ENCODE measurements around the gene B4GALT5.
"Not testable (repeated sequence)": the region's sequence is repeated elsewhere in the genome, so short reads cannot be mapped to it uniquely, and the experiment has no call there.

B4GALT5 gene

DNA sequence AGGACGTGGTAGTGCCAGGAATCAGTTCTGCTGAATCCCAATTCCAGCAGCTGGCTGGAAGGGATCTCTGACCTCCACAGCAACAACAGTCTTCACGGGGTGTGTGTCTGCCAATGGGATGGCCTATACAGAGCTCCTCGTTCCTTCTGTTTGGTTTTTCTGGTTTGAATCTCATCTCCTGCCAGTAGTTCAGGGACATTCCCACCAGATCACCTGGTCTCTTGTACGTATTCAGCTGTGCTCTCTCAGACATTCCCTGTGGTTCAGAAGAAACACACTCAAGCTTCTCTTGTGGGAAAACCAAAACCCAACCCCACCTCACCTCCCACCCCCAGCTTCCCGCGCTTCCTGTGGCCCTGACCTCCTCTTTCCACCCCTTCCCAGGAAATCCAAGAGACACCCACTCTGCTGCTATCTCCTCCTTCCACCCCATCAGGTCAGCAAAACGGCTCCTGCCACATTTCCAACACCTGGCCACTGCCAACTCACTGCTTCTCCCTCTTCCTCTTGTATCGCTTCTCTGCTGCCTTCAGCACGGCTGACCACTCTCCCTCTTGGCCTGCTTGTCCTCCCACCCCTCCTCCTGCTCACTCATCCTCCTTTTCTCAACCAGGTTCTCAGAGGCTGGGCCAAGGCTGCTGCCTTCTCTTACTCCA lies 82.5 kb downstream of the B4GALT5 start:
- DNase-seq (ENCODE audit: low read depth in 3 of 3, low spot score in 1 of 3) = no peak

GRCh38 chr20:49630396-49630951 lies 83.2 kb downstream of the B4GALT5 start:
- DNase-seq (ENCODE audit: low read depth in 3 of 3, low spot score in 1 of 3) = no peak

DNA sequence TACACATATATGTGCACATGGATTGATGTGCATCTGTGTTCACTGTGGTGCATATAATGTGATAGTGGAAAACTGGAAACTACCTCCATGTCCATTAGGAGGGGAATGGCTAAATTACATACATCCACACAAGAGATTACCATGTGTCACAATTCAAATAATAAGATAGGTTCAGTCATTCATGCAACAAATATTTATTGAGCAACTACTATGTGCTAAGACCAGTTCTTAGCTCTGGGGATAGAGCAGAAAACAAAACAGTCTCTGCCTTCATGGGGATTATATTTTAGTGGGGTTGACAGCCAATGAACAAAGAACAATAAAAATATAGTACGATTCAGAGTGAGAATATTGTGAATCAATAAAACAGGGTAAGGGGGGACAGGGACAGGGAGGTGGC lies 84.1 kb downstream of the B4GALT5 start:
- DNase-seq (ENCODE audit: low read depth in 3 of 3, low spot score in 1 of 3) = no peak

GRCh38 chr20:49628280-49628679 lies 85.4 kb downstream of the B4GALT5 start:
- DNase-seq (ENCODE audit: low read depth in 3 of 3, low spot score in 1 of 3) = not testable (repeated sequence)

GRCh38 chr20:49627329-49627761 lies 86.3 kb downstream of the B4GALT5 start:
- no peak for DNase-seq (ENCODE audit: low read depth in 3 of 3, low spot score in 1 of 3)

GRCh38 chr20:49624988-49625387 lies 88.7 kb downstream of the B4GALT5 start:
- not testable (repeated sequence) for DNase-seq (ENCODE audit: low read depth in 3 of 3, low spot score in 1 of 3)

GRCh38 chr20:49624317-49624716 lies 89.4 kb downstream of the B4GALT5 start:
- no peak for DNase-seq (ENCODE audit: low read depth in 3 of 3, low spot score in 1 of 3)

DNA sequence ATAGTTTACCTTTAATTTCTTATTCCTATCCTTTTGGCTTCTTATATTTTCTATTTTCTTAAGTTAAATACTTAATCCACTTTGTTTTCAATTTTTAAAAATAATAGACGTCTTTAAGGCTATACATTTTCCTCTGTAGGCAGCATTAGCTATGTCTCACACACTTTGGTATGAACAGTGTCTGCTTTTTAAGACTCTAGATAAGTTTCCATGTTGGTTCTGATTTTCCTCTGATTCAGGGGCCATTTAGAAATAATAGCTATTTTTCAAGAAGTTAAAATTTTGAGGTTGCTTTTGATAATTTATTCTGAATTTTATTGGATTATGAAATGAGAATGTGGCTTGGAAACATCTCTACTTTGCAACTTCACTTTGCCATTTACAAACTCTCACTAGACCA lies 91.4 kb downstream of the B4GALT5 start:
- DNase-seq (ENCODE audit: low read depth in 3 of 3, low spot score in 1 of 3) = no peak

DNA sequence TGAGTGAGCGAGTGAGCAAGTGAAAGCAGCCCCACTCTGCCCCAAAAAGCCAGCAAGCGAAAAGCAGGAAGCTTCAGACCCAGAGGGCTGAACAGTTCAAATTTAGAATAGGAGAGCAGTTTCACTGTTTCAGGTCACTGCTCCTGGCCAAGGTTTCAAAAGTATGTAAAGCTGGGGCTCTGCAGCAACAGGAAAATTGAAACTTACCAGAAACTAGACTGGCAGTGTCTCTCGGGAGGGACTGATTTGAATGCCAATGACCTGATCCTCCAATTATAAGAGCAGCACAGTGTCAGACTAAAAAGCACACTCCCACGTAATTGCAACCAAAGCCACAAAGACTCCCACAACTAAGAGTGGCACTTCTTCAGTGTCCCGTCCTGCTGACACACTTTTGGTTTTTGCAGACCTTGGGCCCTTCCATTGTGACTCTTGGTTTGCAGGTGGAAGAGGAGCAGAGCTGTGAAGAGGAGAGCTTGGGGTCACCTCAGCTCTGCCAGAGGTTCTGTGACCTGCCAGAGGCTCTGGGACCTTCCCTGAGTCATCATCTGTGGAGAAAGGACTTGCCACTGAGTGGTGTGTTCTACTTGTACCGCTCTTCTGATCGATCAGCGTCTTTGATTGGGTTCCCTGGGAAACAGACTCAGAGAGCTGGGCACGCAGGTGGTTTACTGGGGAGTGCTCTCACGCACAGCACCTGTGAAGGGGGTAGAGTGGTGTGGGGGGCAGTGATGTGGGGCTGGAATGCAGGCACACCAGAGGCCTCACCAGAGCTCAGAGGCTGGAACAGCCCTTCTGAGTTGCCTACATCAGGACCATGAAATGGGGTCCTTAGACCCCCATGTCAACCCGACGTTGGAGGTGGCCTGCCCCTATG lies 93.1 kb downstream of the B4GALT5 start:
- DNase-seq (ENCODE audit: low read depth in 3 of 3, low spot score in 1 of 3) = no peak

DNA sequence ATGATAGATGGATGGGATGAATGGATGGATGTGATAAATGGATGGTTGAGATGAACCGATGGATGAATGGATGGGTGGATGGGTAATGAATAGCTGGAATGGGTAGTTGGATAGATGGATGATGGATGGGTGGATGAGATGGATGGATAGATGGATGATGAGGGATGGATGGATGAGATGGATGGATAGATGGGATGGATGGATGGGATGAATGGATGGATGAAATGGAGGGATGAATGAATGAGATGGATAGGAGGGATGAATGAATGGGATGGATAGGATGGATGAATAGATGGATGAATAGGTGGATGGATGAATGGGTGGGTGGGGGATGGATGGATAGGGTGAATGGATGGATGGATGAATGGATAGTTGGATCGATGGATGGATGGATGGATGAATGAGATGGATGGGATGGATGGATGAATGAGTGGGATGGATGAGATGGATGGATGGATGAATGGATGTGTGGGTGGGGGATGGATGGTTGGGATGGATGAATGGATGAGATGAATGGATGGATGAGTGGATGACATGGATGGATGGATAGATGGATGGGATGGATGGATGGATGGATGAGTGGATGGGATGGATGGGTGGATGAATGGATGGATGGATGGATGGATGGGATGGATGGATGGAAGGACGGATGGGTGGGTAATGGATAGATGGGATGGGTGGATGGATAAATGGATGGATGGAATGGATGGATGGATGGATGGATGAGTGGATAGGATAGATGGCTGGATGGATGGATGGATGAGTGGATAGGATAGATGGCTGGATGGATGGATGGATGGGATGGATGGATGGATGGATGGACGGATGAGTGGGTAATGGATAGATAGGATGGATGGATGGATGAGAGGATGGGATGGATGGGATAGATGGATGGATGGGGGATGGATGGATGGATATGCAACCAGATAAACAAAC lies 94.3 kb downstream of the B4GALT5 start:
- no peak for DNase-seq (ENCODE audit: low read depth in 3 of 3, low spot score in 1 of 3)

DNA sequence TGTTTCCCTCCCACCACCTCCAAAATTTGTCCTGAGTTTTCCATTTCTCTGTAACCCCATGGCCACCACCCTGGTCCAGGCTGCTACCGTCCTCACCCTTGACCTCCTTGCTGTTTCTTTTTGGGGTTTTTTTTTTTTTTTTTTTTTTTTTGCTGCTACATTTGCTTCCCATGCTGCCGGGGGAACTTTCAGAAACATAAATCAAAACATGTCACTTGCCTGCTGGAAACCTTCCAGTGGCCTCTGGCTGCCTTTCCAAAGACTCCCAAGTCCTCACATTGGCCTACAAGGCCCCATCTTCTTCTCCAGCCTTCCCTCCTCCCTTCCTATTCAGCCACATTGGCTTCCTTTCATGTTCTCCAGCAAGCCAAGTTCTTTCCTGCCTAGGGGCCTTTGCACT lies 95.4 kb downstream of the B4GALT5 start:
- no peak for DNase-seq (ENCODE audit: low read depth in 3 of 3, low spot score in 1 of 3)

DNA sequence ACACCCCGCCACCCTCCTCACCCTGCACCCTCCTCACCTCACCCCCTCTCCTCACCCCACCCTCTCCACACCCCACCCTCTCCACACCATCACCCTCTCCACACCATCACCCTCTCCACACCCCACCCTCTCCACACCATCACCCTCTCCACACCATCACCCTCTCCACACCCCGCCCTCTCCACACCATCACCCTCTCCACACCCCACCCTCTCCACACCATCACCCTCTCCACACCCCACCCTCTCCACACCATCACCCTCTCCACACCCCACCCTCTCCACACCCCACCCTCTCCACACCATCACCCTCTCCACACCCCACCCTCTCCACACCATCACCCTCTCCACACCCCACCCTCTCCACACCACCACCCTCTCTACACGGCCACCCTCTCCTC lies 96.3 kb downstream of the B4GALT5 start:
- not testable (repeated sequence) for DNase-seq (ENCODE audit: low read depth in 3 of 3, low spot score in 1 of 3)

DNA sequence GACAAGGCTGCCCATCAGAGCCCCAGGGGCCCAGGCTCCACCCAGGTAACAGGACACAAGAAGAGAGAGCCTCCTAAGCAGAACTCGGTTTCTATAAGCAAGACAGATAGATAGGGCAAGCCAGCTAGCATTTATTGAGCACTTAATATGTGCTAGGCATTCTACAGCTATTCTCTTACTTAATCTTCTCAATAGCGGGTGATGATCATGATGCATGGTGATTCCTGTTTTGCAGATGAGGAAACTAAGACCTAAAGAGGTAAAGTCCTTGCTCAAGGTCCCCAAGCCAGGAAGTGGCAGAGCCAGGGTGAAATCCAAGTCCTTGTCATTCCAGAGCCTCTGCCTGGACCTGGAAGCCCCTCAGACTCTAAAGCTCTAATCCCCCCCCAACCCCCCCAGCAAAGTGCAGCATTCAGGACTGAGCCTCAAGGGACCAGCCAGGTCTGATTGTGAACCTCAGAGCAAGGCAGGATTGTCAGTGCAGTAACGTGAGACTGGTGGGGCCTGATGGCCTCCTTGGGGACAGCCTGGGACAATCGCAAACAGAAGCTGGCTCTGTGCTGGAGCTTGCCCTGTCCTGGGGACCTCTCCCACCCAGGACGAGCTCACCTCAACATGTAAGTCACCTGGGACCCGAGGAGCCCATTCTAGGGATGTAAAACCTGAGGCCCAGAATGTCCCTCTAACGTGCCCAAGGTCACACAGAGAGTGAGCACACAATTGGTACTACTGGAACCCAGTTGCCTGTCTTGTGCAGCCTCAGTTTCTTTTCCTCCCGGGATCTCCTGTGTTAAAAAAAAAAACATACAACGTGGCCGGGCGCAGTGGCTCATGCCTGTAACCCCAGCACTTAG lies 97.3 kb downstream of the B4GALT5 start:
- no peak for DNase-seq (ENCODE audit: low read depth in 3 of 3, low spot score in 1 of 3)

DNA sequence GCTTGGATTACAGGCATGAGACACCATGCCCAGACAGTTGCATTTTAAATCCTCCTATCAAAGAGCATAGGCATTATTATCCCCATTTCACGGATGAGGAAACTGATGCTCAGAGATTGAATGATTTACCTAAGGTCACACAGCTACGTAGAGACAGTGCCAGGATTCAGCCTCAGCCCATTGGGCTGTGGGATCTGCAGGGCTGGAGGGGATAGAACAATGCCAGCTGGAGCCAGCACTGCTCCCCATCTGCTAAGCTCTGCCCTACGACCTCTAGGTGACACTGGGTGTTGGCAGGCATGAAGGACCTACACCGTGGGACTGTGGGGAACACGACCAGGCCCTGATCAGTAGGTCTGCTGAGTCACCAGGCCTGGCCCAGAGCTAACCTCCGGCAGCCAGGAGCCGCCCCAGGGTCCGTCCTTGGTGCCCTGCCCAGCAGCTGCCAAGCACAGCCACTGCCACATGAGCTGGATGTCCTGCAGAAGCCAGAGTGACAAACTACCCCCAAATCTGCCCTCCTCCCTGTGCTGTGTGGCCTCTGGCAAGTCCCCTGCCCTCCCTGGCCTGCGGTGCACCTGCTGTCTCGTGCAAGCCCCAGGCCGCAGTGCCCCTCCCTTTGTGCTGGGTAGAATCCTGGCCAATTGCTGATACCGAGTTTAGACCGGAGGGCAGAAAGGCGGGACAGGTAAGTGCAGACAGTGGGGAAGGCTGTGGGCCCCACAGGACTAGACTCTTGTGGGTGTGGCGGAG lies 98.1 kb downstream of the B4GALT5 start:
- no peak for DNase-seq (ENCODE audit: low read depth in 3 of 3, low spot score in 1 of 3)

- not testable (repeated sequence) for DNase-seq (ENCODE audit: low read depth in 3 of 3, low spot score in 1 of 3)
Observed at GRCh38 chr20:49615051-49615400, 98.7 kb downstream of the B4GALT5 start.

DNA sequence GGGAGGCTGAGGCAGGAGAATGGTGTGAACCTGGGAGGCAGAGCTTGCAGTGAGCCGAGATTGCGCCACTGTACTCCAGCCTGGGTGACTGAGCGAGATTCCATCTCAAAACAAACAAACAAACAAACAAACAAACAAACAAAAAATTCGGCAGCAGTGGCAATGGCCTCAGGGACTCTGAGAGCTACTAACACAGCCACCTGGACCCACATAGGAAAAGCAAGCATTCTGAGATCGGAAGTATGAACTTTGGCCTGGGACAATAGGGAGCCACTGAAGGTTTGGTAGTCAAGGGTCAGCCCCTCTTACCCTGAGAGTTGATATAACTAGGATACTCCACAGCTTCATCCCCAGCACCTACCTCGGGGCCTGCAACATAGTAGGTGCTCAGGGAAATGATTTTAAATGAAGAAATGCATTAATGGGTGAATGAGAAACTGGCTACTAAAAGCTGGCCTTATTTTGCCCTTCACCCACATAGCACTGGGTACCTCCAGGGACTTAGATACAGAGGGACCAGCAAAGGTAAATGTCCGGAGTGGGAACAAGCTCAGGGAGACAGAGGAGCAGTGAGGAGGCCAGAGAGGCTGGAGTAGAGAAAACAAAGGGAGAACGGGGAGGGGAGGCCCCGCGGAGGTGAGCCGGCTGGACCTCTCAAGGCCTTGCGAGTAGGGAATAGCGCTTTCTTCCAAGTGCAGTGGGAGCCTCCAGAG lies 99.2 kb downstream of the B4GALT5 start:
- DNase-seq (ENCODE audit: low read depth in 3 of 3, low spot score in 1 of 3) = no peak

DNA sequence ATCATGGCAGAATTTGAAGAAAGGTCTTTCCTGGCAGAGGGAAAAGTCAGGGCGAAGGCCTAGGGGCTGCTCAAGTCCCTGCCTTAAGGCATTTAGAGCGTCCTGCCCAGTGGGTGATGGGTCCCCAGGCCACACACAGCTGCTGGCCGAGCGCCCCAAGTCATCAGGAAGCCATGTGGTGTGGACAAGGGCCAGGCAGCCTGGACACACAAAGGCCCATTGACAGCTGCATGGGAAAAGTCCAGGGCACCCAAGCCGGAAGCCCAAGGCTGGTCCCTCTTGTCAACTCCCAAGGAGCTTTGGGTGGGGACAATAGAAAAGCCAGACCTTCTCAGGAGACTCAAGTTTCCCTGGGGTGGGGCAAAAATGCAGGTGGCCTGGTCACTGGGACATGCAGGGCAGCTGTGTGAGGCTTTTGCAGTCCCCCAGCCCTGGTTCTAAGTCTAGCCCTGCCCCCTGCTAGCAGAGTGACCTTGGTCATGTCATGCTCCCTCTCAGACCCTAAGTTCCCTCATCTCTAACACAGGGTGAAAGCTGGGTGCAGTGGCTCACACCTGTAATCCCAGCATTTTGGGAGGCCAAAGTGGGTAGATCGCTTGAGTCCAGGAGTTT lies 101.4 kb downstream of the B4GALT5 start:
- DNase-seq (ENCODE audit: low read depth in 3 of 3, low spot score in 1 of 3) = no peak

- not testable (repeated sequence) for DNase-seq (ENCODE audit: low read depth in 3 of 3, low spot score in 1 of 3)
Observed at GRCh38 chr20:49611539-49612126, 102.0 kb downstream of the B4GALT5 start.

Data from stimulated activated CD4-positive, alpha-beta T cell treated with anti-CD3 and anti-CD28 coated beads, TNF-alpha, amount 100 ng/mL, for 1 hour (primary cell).